SK-N-MC (cell line): ENCODE data around the gene ZNF335.

Experiments
- EZH2 ChIP-seq: fragments of 200-600 bp; sonication (generic); IDR thresholded peaks from one replicate; pipeline ENCODE4 v1.6.1; 2017; ENCODE audit warnings: antibody characterized with exemption
- FOXP2 ChIP-seq: optimal IDR thresholded peaks from 2 replicates; pipeline ENCODE3; 2011; ENCODE audit warnings: mild to moderate bottlenecking, moderate library complexity; ENCODE audit not compliant: insufficient read depth; ENCODE audit errors: extremely low read length, control extremely low read depth
- POLR2AphosphoS5 ChIP-seq: IDR thresholded peaks from 2 replicates; pipeline ENCODE4 v1.6.1; 2012; ENCODE audit warnings: mild to moderate bottlenecking, low read depth, low read length, borderline replicate concordance

DNA sequence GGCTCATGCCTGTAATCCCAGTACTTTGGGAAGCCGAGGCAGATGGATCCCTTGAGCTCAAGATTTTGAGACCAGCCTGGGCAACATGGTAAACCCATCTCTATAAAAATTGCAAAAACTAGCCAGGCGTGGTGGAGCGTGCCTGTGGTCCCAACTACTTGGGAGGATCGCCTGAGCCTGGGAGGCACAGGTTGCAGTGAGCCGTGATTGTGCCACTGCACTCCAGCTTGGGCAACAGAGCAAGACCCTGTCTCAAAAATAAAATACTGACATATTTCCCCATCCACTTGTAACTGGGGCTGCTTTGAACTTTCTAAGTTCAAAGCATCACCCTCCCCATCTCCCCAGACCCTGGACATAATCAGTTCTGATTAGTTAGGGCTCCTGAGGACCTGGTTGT, 29.5 kb upstream of the ZNF335 start:
- TF ChIP-seq FOXP2 (no peak), POLR2AphosphoS5 (no peak), EZH2 (no peak)
